IPS-15b (cell line): ENCODE data around the gene TRIM52.
A peak's percentile ranks its signal among the peaks of the same experiment; 100 is the strongest.
"Not testable (repeated sequence)": the region's sequence is repeated elsewhere in the genome, so short reads cannot be mapped to it uniquely, and the experiment has no call there.

Experiments
- H3K27me3 ChIP-seq: one replicate; pipeline ENCODE4 v1.6.1; 2013; ENCODE audit warnings: low read length; ENCODE audit not compliant: control insufficient read depth, insufficient read depth
- H3K36me3 ChIP-seq: one replicate; pipeline ENCODE4 v1.6.1; 2013; ENCODE audit warnings: low read length; ENCODE audit not compliant: control insufficient read depth, insufficient read depth
- H3K4me1 ChIP-seq: one replicate; pipeline ENCODE4 v1.6.1; 2013; ENCODE audit warnings: mild to moderate bottlenecking, low read length; ENCODE audit not compliant: control insufficient read depth, insufficient read depth
- H3K4me3 ChIP-seq: one replicate; pipeline ENCODE4 v1.5.1; 2013; ENCODE audit warnings: low read depth, low read length
- H3K9ac ChIP-seq: one replicate; pipeline ENCODE4 v1.6.1; 2013; ENCODE audit warnings: low read depth, mild to moderate bottlenecking, low read length
- H3K9me3 ChIP-seq: one replicate; pipeline ENCODE4 v1.6.1; 2013; ENCODE audit warnings: mild to moderate bottlenecking, low read length; ENCODE audit not compliant: control insufficient read depth, insufficient read depth

Gene TRIM52

DNA sequence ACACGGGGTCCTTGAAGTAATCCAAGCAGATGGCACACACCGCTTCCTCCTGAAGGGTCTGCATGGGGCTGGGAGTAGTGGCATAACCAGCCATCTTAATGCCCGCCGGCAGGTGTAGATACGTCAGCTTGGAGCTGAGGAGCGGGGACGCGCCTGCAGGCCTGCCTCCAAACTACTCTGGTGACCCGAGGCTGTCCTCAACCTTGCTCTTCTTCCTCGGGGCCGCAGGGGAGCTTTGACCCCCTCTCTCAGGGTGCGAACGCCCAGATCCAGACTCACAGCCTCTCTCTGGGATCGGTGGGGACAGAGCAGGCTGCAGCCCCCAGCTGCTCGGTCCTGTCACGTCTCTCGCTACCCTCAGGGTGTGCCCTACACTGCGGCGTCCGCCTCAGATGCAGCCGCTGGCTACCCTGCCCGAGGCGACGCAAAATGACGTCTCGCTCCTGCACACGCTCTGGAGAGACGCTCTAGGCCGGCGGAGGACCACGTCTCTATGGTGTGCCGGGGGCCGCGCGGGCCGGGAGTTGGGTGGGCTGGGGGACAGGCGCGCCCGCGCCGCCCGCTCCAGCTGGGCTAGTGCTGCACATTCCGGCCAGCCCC is at the start of gene TRIM52:
TRIM52 (minus strand) TSS at position 424 of the 600 bp plus-strand sequence; CDS start at position 94, 330 bp downstream.
- Histone ChIP-seq H3K27me3 (no peaks in the 10 kb centered on the region), H3K4me1 (peaks cover 6% of the 10 kb centered on the region), H3K9me3 (no peaks in the 10 kb centered on the region), H3K36me3 (peaks cover 3% of the 10 kb centered on the region), H3K9ac (peak within 1 kb of the TSS; percentile 89), H3K4me3 (peak within 1 kb of the TSS; percentile 97)

GRCh38 chr5:181287331-181287730 is 26.4 kb upstream of the TRIM52 start:
- H3K9me3 ChIP-seq, H3K4me3 ChIP-seq, H3K36me3 ChIP-seq, H3K9ac ChIP-seq, H3K4me1 ChIP-seq, H3K27me3 ChIP-seq: not testable (repeated sequence)

DNA sequence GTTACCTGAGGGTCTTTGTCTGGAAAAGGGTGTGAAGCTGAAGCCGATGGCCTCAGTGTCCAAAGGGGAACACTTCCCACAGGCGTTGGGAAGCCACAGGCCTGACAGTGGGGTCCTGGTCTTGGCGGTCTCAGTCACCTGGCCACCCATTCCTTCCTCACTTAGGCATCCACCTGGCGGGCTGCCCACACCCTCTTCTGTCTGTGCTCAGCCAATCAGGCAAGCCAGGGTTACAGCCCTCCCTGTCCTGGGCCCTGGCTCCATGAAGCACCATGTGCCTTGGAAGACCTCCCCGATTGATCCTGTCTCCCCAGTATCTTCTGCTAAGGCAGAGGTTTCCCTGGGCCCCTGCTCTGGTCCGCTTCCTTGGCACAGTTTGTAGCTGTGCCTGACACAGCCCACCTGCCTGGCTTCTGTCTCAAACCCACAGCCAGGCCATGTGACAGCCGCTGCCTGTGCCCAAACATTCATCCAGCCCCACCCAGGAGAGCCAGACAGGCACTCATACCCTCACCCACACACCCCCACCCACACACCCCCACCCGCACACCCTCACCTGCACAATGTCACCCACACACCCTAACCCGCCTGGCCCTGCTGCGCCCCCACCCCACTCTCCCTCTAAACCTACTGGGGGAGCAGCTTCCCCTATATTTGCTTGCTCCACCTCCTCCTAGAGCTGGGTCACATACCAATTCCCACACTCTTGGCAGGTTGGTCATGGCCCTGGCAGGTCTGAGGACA is 25.2 kb upstream of the TRIM52 start:
- not testable (repeated sequence) for H3K36me3 ChIP-seq, H3K4me3 ChIP-seq, H3K4me1 ChIP-seq, H3K9me3 ChIP-seq, H3K9ac ChIP-seq, H3K27me3 ChIP-seq

DNA sequence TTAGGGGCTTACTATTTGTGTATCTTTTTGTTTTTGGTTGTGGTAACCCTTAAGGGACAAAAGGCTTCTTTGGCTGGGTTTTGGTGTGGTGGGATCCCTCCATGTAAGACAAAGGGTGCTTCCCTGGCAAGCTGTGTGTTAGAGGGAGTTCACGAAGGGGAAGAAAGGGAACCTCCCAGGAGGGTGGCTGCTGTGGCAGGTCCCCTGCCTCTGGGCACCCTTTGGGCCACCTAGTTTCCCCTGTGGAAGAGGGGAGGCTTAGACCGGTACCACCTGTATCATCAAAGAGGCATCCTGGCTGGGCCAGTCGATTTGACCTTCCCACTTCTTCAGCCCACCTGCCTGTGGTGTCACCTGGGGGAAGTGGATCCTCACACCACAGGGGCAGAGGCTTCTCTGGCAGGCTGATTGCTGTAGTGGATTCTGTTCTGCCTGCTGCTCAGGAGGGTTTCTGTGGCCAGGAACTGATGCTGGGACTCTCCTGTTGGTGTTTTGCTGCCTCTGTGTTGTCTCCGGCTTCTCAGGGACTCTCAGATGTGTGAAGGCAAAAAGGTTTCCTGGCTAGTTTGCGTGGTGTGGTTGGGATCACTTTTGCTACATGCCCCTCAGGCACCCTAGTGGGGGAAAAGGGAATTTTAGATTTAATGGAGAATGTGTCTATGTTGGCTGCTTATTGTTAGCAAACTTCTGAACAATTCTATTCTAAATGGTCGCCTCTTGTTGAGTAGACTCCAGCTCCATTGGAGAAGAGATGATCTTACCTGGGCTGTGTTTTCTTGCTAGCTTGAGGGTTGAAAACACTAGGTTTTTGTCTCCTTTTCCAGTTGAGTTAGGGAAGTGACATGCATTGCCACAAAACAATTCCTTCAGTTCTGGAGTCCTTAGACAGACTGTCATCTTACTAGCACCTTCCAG is 23.2 kb upstream of the TRIM52 start:
- not testable (repeated sequence) for H3K27me3 ChIP-seq, H3K4me3 ChIP-seq, H3K4me1 ChIP-seq, H3K36me3 ChIP-seq, H3K9ac ChIP-seq, H3K9me3 ChIP-seq

GRCh38 chr5:181283347-181283746 is 22.4 kb upstream of the TRIM52 start:
- no peaks in the 10 kb centered on the region for H3K4me1 ChIP-seq
- no peaks in the 10 kb centered on the region for H3K9me3 ChIP-seq
- H3K9ac ChIP-seq, result no peak overlapping the region
- peaks cover 2% of the 10 kb centered on the region for H3K27me3 ChIP-seq
- no peaks in the 10 kb centered on the region for H3K36me3 ChIP-seq
- no peak overlapping the region for H3K4me3 ChIP-seq

DNA sequence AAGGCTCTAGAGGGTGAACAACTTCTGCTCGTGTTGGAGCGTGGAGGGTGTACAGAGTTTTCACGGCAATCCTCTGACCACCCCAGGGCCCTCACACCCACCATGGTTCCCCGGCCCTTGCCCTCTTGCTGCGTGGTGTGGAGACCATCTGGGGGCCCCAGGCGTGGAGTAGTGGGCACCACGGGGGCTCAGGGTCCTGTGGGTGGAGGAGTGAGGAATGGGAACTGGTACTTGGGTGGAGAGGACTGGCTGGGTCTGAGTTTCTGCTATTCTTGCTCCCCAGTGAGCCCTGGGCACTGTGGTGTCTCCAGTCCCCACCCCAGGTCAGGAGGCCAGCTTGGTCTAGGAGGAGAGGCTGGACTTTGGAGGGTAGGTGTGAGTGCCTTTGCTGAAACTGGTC is 21.9 kb upstream of the TRIM52 start:
- Histone ChIP-seq H3K4me3 (no peak overlapping the region), H3K9ac (no peak overlapping the region), H3K4me1 (no peaks in the 10 kb centered on the region), H3K9me3 (no peaks in the 10 kb centered on the region), H3K36me3 (no peaks in the 10 kb centered on the region), H3K27me3 (peaks cover 2% of the 10 kb centered on the region)

- not testable (repeated sequence) for H3K4me1 ChIP-seq, H3K9ac ChIP-seq, H3K36me3 ChIP-seq, H3K27me3 ChIP-seq, H3K9me3 ChIP-seq
- peak overlapping the region; percentile 97 for H3K4me3 ChIP-seq
These were observed 21.5 kb upstream of the TRIM52 start for GRCh38 chr5:181282415-181282814.

DNA sequence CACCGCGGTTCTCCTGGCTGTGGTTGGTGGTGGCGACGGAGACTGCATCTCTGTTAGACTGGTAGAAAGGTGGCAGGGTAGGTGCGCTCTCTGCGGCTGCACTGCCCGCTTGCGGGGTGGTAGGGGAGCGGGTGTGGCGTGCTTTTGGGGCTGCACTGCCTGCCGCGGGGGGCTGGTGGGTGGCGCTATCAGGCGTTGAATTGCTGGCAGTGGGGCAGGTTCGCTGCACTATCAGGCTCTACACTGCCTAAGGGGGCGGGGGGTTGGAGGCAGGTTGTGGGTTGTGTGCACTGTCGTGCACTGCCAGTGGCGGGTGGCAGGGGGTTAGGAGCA is 21.0 kb upstream of the TRIM52 start:
- Histone ChIP-seq H3K9me3 (no peaks in the 10 kb centered on the region), H3K36me3 (no peaks in the 10 kb centered on the region), H3K27me3 (peaks cover 2% of the 10 kb centered on the region), H3K4me1 (no peaks in the 10 kb centered on the region), H3K9ac (no peak overlapping the region), H3K4me3 (peak overlapping the region; percentile 97)

DNA sequence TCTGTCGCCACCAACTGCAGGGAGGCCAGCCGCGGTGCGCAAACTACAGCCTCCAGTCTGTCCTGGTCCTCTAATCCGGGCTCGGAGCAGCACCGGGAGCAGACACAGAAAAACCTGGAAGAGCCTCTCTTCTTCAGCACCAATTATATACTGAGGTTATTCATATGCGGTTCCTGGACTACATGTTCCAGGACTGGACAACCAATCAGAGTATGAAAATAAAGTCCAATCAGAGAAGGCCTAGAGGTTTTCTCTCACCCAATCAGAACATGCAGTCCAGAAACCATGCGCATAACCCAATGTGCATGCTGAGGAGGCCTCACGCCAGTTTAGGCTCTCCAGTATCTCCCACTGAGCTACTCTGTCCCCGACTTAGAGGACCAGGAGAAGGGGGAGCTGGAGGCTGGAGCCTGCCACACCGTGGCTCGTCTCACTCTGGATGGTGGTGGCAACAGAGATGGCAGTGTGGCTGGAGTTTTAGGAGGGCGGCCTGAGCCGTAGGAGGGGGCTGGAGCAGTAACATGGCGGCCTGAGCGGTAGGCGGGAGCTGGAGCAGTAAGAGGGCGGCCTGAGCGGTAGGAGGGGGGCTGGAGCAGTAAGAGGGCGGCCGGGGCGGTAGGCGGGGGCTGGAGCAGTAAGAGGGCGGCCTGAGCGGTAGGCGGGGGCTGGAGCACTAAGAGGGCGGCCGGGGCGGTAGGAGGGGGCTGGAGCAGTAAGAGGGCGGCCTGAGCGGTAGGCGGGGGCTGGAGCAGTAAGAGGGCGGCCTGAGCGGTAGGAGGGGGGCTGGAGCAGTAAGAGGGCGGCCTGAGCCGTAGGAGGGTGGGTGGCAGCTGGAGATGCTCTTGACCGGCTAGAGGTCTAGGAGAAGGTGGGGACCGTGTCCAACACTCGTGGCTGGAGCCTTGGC is 20.4 kb upstream of the TRIM52 start:
- peaks cover 2% of the 10 kb centered on the region for H3K27me3 ChIP-seq
- peak overlapping the region; percentile 97 for H3K4me3 ChIP-seq
- no peaks in the 10 kb centered on the region for H3K36me3 ChIP-seq
- H3K9ac ChIP-seq, result peak overlapping the region; percentile 89
- H3K9me3 ChIP-seq, result no peaks in the 10 kb centered on the region
- no peaks in the 10 kb centered on the region for H3K4me1 ChIP-seq

GRCh38 chr5:181280251-181280762 is 19.4 kb upstream of the TRIM52 start:
- Histone ChIP-seq H3K27me3 (peaks cover 2% of the 10 kb centered on the region), H3K4me3 (peak overlapping the region; percentile 97), H3K9me3 (no peaks in the 10 kb centered on the region), H3K4me1 (no peaks in the 10 kb centered on the region), H3K9ac (no peak overlapping the region), H3K36me3 (no peaks in the 10 kb centered on the region)

- H3K9me3 ChIP-seq, H3K27me3 ChIP-seq, H3K4me1 ChIP-seq, H3K36me3 ChIP-seq, H3K9ac ChIP-seq: not testable (repeated sequence)
- peak overlapping the region; percentile 48 for H3K4me3 ChIP-seq
These were observed 12.4 kb upstream of the TRIM52 start for GRCh38 chr5:181273433-181273744.
